NCI-H2107 treated with DMSO at 0.1 percent for 48 hours (cell line): ENCODE results near the gene PRAMEF13.
"Not testable (repeated sequence)": the region's sequence is repeated elsewhere in the genome, so short reads cannot be mapped to it uniquely, and the experiment has no call there.

Experiments
- DNase-seq: peaks from one replicate; lab custom pipeline; 2025; ENCODE audit not compliant: unreplicated experiment; lab: John Stamatoyannopoulos, UW

The PRAMEF13 gene, protein sequence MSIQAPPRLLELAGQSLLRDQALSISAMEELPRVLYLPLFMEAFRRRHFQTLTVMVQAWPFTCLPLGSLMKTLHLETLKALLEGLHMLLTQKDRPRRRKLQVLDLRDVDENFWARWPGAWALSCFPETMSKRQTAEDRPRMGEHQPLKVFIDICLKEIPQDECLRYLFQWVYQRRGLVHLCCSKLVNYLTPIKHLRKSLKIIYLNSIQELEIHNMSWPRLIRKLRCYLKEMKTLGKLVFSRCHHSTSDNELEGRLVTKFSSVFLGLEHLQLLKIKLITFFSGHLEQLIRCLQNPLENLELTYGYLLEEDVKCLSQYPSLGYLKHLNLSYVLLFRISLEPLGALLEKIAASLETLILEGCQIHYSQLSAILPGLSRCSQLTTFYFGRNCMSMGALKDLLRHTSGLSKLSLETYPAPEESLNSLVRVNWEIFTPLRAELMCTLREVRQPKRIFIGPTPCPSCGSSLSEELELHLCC

DNA sequence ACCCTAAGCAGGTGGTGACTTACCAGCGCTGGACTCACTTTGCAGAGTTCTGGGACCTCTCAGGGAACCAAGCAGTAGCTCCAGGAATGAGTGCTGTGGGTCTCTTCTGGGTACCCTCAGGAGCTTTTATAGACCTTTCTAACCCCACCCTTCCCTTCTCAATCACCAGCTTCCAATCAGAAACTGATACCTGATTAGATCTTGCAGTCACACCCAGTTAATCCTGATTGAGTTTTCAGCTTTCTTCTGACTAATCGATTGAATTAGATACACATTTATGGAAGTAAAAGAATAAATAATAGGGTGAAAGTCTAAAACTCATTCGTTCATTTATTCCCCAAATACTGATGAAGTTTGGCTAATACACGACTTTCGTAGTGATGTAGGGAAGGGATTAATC, at the start of gene PRAMEF13:
Gene PRAMEF13 (minus strand): TSS at position 101 of the 400 bp plus-strand sequence. CDS start 1,820 bp downstream, outside the sequence.
- DNase-seq, result not testable (repeated sequence)

DNA sequence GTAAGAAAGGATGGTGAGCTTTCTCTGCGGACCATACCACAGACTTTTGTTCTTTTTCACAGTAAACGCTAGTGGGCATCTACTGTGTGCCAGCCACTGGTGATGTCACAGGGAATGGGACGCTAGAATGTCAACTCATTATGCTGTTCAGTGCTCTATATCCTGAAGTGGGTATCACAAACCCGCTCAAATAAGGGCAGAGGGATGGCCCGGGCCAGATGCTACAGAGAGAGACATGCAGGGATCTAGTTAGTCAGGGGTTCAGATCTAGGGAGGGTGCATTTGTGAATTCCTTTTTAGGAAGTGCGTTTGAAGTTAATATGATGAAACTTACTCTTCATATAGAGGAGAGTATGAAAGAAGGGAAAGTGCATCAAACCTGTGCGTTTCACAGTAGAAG, 45.9 kb upstream of the PRAMEF13 start:
- not testable (repeated sequence) for DNase-seq

DNA sequence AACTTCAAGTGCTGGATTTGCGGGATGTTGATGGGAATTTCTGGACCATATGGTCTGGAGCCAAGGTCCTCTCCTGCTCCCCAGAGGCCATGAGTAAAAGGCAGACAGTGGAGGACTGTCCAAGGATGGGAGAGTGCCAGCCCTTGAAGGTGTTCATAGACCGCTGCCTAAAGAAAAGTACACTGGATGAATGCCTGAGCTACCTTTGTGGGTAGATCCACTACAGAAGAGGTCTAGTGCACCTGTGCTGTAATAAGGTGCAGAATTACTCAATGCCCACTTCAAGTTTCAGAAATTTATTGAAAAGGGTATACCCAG, 45.3 kb upstream of the PRAMEF13 start:
- DNase-seq, result not testable (repeated sequence)

DNA sequence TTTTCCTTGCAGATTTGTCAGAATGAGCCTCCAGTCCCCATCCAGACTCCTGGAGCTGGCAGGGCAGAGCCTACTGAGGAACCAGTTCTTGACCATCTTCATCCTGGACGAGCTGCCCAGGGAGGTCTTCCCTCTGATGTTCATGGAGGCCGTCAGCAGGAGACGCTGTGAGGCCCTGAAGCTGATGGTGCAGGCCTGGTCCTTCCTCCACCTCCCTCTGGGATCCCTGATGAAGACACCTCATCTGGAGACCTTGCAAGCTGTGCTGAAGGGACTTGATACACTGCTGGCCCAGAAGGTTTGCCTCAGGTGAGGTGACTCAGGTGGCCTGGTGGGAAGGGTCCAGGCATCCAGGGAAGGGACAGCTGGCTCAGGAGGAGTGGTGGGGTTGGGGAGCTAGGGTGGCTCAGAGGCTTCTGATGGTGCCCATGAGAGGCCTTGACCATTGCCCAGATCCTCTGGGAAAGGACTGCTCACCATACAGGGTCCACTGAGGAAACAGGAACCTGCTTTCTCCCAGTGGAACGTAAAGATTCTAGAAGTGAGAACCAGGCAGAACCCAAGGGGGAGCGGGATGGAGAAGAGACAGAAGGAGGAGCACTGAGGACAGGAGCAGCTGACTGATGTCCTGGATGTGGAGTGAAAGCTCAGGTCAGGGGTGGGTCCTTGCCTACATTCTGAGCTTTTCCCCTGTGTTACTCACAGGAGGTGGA, 44.8 kb upstream of the PRAMEF13 start:
- not testable (repeated sequence) for DNase-seq

DNA sequence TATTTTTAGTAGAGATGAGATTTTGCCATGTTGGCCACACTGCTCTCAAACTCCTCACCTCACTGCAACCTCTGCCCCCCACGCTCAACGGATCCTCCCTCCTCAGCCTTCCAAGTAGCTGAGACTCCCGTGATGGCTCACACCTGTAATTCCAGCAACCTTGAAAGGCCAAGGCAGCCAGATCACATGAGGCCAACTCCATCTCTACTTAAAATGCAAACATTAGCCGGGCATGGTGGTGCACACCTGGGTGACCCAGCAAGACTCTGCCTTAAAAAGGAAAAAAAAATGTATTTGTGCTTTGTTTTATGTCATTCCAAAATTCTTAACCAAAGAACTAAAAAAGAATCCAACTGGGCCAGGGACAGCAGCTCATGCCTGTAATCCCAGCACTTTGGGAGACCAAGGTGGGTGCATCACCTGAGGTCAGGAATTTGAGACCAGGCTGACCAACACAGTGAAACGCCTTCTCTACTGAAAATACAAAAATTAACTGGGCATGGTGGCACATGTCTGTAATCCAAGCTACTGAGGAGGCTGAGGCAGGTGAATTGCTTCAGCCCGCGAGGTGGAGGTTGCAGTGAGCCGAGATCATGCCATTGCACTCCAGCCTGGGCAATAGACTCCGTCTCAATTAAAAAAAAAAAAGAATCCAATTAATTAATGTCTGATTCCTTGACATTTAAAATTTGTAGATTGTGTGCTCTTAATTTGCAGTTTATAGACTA, 42.5 kb upstream of the PRAMEF13 start:
- DNase-seq, result not testable (repeated sequence)

DNA sequence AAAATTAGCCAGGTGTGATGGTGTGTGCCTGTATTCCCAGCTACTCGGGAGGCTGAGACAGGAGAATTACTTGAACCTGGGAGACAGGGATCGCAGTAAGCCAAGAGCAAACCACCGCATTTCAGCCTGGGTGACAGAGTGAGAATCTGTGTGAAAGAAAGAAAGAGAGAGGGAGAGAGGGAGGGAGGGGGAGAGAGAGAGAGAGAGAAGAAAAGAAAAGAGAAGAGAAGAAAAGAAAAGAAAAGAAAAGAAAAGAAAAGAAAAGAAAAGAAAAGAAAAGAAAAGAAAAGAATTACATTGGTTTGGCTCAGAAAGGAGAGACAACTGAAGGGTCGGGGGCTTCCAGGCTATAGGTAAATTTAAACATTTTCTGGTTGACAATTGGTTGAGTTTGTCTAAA, 38.4 kb upstream of the PRAMEF13 start:
- not testable (repeated sequence) for DNase-seq

DNA sequence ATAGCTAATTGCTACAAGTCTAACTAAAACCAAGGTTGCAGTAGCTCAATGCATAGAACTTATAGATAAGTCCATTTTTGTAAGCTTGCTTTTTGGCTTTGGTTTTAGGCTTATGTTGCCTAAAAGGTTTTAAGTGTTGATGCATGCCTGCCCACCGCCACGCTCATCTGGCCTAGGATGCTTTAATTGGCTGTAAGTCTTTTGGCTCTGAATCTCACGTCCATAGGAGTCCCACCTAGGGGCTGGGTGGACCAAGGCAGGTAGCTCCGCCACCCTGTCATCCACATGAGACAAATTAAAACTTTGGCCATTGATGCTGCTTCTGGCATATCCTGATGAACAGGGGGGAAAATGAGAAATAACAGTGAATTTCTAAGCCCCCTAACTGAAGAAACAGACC, 36.4 kb upstream of the PRAMEF13 start:
- DNase-seq, result not testable (repeated sequence)

DNA sequence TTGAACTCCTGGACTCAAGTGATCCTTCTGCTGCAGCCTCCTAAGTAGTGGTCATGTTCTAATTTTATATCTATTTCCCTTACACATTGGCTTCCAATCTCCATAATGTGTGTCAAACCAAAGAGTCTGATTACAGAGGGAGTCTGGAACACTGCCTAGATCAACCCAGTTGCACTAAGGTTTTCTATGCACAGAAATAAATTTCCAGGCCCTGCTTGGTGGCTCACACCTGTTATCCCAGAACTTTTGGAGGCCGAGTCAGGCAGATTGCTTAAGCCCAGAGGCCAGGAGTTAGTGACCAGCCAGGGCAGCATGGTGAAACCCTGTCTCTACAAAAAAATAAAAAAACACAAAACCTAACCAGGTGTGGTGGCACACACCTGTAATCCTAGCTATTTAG, 32.8 kb upstream of the PRAMEF13 start:
- DNase-seq, result not testable (repeated sequence)

DNA sequence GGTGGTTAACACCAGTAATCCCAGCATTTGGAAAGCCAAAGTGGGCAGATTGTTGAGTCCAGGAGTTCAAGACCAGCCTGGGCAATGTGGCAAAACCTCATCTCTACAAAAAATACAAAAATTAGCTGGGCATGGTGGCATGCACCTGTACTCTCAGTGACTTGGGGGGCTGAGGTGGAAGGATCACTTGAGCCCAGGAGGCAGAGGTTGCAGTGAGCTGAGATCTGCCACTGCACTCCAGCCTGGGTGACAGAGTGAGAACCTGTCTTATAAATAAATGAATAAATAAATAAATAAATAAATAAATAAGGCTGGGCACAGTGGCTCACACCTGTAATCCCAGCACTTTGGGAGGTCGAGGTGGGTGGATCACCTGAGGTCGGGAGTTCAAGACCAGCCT, 30.8 kb upstream of the PRAMEF13 start:
- not testable (repeated sequence) for DNase-seq

DNA sequence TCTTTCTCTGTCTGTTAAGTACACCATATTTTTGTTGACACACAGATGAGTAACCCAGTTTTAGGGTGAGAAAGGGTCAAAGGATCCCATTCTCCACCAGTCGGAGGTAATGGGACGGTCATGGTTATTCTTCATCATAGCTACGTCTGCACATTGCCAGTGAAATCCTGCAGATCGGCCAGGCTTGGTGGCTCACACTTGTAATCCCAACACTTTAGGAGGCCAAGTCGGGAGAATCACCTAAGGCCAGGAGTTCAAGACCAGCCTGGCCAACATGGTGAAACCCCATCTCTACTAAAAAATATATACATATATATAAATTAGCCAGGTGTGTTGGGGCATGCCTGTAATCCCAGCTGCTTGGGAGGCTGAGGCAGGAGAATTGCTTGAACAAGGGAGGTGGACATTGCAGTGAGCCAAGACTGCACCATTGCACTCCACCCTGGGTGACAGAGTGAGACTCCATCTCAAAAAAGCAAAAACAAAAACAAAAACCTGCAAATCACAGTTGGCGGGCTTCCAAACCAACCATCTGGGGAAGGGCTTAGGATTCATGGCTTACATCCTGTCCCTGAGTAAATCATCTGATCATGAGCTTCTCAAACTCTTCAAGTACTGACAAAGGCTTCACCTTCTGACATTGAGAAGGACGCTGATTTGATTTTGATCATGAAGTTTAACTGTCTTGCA, 30.0 kb upstream of the PRAMEF13 start:
- DNase-seq, result not testable (repeated sequence)

DNA sequence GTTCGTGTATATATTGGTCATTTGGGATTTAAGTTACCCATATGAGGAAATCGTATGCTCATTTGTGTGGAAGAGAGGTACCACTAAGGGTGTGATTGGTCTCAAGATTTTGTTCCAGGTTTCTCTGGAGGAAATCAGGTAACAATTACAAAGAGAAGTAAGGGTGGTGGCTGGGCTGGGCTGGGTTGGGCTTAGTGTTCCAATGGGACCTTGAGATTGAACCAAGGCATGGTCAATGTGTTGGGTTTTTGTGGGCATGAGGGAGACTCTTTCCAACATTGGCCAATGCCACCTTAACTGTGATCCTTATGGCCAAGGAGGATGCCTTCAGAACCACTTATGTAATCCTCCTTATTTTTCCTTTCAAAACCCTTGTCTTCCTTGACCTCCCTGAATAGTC, 29.4 kb upstream of the PRAMEF13 start:
- not testable (repeated sequence) for DNase-seq

DNA sequence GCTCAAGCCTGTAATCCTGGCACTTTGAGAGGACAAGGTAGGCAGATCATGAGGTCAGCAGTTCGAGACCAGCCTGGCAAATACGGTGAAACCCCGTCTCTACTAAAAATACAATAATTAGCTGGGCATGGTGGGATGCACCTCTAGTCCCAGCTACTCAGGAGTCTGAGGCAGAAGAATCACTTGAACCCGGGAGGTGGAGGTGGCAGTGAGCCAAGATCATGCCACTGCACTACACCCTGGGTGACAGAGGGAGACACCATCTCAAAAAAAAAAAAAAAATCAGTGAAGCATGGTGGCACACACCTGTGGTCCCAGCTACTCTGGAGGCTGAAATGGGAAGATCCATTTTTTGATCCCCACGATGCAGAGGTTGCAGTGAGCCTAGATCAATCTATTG, 28.9 kb upstream of the PRAMEF13 start:
- DNase-seq, result not testable (repeated sequence)

DNA sequence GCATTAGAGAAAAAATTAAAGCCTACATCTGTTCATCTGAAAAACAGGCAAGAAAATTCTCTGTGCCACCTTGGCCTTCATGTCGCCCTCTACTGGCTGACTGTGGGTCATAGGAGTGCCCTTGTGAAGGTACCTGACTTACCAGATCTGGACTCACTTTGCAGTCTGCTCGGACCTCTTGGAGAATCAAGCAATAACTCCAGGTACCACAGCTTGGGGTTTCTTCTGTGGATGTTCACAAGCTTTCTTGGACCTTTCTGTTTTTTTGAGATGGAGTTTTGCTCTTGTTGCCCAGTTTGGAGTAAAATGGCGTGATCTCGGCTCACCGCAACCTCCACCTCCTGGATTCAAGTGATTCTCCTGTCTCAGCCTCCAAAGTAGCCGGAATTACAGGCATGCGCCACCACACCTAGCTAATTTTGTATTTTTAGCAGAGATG, 27.2 kb upstream of the PRAMEF13 start:
- no peak for DNase-seq

DNA sequence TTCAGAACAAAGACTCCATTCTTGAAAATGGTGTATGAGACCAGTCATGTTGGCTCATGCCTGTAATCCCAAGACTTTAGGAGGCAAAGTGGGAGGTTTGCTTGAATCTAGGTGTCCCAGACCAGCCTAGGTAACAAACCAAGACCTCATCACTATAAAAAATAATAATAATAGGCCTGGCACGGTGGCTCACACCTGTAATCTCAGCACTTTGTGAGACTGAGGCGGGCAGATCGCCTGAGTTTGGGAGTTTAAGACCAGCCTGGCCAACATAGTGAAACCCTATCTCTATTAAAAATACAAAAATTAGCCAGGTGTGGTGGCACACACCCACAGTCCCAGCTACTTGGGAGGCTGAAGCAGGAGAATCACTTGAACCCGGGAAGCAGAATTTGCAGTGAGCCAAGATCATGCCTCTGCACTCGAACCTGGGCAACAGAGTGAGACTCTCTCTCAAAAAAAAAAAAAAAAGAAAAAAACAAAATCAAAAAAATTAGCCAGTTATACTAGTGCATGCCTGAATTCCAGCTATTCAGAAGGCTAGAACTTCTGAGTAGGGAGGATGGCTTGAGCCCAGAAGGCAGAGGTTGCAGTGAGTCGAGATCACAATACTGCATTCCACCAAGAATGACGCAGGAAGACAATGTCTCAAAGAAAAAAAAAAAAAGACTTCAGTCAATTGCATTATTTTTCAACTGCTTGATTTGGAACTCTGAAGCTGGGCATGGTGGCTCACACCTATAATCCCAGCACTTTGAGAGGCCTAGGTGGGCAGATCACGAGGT, 26.3 kb upstream of the PRAMEF13 start:
- not testable (repeated sequence) for DNase-seq

DNA sequence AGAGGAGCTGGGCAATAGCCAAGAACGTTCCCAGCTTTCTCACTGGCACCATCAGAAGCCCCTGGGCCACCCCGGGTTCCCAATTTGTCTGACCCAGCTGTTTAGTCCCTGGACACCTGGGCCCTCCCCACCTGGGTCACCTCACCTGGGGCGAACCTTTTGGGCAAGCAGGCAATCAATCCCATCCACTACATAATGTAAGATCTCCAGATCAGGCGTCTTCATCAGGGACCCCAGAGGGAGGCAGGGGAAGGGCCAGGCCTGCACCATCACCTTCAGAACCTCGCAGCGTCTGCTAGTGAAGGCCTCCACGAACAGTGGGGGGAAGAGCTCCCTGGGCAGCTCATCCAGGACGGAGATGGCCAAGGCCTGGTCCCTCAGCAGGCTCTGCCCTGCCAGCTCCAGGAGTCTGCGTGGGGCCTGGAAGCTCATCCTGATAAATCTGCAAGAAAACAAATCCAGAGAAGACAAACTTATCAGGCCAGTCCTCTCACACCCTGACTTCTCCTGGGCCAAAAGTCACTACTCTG, 24.5 kb upstream of the PRAMEF13 start, which contains the start of gene PRAMEF18:
Gene PRAMEF18 (minus strand): TSS at position 480 of the 530 bp plus-strand sequence. CDS start 48 bp downstream, at position 432.
- DNase-seq, result not testable (repeated sequence)

DNA sequence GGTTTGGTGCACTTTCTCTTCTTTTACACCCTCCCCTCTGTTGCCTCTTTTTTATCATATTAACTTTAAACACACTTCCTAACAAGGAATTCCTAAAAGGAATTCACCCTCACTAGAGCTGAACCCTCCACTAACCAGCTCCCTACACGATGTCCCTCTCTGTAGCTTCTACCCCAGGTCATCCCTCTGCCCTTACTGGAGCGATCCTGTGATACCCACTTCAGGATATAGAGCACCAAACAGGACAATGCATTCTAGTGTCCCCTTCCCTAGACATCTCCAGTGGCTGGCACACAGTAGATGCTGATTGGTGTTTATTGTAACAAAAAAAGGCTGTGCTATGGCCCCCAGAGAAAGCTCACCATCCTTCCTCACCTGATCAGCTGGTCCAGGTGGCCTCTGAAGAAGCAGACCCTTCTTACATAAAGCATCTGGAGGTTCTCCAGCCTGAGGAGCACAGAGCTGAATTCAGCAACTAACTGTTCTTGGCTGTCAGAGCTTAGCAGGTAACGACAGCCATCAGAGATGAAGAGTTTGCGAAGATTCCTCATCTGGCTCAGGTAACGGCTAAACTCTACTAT, 23.4 kb upstream of the PRAMEF13 start:
- no peak for DNase-seq

DNA sequence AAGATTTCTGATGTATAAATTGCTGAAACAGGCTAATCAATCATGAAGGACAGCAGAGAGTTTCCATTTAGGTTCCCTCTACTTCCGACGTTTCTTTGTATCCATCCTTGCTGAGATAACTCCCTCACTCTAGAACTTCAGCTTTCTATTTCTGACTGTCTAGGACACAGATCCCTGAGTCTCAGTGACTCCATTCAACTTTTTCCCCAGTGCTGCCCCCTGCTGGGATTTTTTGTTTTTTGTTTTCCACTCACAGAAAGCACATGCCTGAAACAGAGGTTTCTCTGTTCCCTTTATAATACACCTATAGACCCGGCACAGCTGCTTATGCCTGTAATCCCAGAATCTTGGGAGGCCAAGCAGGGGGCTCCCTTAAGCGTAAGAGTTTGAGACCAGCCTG, 21.6 kb upstream of the PRAMEF13 start:
- not testable (repeated sequence) for DNase-seq

DNA sequence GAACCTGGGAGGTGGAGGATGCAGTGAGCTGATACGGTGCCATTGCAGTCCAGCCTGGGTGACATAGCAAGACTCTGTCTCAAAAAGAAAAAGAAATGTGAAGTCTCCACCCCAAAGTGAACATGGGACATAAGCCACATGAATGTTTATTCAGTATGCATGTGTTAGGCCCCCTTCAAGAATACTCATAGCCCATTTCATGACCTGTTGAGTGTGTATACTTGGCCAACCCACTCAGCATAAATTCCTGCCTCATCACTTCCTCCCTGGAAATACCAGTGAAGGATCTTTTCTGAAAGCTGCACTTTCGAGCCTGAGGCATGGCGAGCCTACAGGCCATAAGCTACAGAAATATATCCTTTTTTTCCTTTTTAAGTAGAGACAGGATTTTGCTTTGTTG, 18.0 kb upstream of the PRAMEF13 start:
- DNase-seq, result not testable (repeated sequence)

DNA sequence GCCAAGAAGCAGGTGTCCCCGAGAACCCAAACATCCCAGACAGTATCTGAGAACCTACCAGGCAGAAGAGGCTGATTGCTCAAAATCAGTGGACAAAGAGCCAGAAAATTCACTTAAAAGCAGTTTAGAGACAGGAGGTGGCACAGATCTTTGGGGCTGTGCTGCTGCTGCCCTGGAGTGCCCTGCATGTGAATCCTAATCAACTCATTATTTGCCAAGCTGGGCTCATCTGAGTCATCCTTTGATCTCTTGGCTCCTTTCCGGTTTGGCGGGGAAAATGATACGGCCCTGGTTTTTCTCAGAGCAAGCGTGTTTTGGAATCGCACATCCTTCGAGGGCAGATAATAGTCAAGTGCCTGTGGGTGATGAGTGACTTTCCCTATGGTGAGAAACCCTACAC, 15.4 kb upstream of the PRAMEF13 start:
- DNase-seq, result not testable (repeated sequence)
